WERI-Rb-1 (cell line): ENCODE measurements around the gene ARSA.

Experiments
- DNase-seq: peaks from one replicate; pipeline ENCODE4 v3.0.0-alpha.2; 2020
- H3K27ac ChIP-seq: fragments of 250-450 bp; sonication (Bioruptor Pico); 2 replicates; pipeline ENCODE4 v1.5.1; 2020; ENCODE audit warnings: mild to moderate bottlenecking, moderate library complexity
- H3K27me3 ChIP-seq: fragments of 250-450 bp; sonication (Bioruptor Pico); 2 replicates; pipeline ENCODE4 v1.5.1; 2021; ENCODE audit warnings: mild to moderate bottlenecking, low read depth, moderate library complexity; ENCODE audit not compliant: insufficient read depth, severe bottlenecking
- H3K36me3 ChIP-seq: fragments of 250-450 bp; sonication (Bioruptor Pico); 2 replicates; pipeline ENCODE4 v1.5.1; 2020; ENCODE audit warnings: mild to moderate bottlenecking, moderate library complexity
- H3K4me3 ChIP-seq: 2 replicates; pipeline ENCODE4 v1.5.1; 2011; ENCODE audit warnings: low read depth, mild to moderate bottlenecking, control low read depth, low read length
- H3K9me3 ChIP-seq: fragments of 250-450 bp; sonication (Bioruptor Pico); 2 replicates; pipeline ENCODE4 v1.5.1; 2021; ENCODE audit warnings: mild to moderate bottlenecking, moderate library complexity; ENCODE audit not compliant: severe bottlenecking
- CTCF ChIP-seq: IDR thresholded peaks from 2 replicates; pipeline ENCODE4 v1.5.1; 2011; ENCODE audit warnings: low read depth, mild to moderate bottlenecking, control low read depth, inconsistent platforms, low read length

ARSA gene

DNA sequence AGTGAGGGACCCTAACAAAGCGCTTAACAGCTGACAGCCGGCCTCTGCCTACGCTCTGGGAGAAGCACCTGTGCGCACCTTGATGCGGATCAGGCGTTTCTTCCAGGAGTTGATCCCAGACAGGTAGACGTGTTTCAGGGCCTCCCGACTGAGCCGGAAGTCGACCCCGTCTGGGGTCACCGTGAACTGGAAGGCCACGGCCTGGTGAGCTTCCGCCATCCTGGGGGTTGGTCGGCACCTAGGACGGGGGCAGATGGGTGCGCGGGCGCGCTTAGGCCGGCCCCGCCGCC is 50.3 kb downstream of the ARSA start:
- H3K4me3 ChIP-seq, result no peak overlapping the region
- no peak overlapping the region for H3K27ac ChIP-seq
- no peak for TF ChIP-seq CTCF
- H3K9me3 ChIP-seq, result no peaks in the 10 kb centered on the region
- no peaks in the 10 kb centered on the region for H3K27me3 ChIP-seq
- H3K36me3 ChIP-seq, result peaks cover 37% of the 10 kb centered on the region
- no peak for DNase-seq

DNA sequence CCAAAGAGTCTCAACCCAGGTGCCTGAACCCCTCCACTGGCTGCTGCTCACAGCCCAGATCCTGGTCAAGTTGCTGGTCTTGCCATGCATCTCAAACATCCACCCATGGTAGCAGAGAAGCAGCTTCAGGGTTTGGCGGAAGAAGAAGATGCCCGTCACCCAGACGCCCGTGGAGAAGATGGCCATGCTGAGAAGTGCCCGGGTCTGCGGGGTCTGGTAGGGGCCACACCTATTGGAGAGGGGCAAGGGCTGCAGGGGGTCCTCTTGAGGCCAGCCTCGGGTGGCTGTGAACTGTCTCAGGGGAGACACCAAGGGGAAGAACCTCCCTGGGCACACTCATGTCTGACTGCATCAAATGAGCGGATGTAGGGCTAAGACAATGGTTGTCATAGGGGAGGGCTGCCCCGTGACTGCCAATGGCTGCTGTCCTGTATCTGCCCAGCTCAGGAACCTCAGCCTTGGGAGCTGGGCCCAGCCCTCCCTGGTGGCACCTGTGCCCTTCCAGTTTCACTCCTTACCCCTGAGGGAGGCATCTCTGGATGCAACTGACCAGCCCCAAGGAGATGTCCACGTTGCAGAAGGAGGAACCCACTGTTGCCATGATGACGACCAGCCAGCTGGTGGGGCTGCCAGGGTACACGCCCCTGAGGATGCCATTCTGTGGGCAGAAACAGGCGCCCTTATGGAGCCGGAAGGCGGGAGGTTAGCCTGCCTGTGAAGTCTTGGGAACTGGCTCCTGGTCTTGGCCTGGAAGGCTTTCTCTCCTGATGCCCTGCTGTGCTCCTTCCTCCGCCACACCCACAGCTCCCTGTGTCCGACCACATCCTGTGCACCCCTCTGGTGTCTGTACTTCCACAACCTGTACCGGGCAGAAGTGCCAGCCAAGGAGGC is 50.9 kb downstream of the ARSA start:
- H3K36me3 ChIP-seq, result peaks cover 34% of the 10 kb centered on the region
- no peaks in the 10 kb centered on the region for H3K27me3 ChIP-seq
- TF ChIP-seq CTCF, result no peak
- DNase-seq, result no peak
- no peaks in the 10 kb centered on the region for H3K9me3 ChIP-seq
- H3K4me3 ChIP-seq, result no peak overlapping the region
- H3K27ac ChIP-seq, result peak overlapping the region; percentile 71

DNA sequence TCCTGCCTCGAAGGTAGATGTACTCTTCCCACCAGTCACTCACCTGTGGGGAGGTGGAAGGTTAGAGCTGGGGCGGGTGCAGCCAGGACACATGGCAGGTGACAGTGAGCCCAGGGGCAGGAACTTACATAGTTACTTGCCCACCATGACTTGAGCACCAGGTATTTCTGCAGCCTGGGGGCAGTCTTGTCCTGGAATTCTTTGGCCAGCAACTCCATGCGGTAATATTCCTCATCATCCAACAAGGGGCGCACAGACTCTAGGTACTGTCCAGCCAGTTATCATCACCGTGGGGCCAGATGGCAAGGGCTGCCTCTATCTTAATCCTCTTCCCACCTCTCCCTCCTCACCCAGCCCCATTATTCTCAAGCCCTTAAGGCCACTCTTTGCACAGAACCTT is 51.9 kb downstream of the ARSA start:
- peaks cover 35% of the 10 kb centered on the region for H3K36me3 ChIP-seq
- peak; percentile 95 for DNase-seq
- no peak overlapping the region for H3K4me3 ChIP-seq
- H3K27me3 ChIP-seq, result no peaks in the 10 kb centered on the region
- peak; percentile 87 for TF ChIP-seq CTCF
- H3K27ac ChIP-seq, result peak overlapping the region; percentile 71
- H3K9me3 ChIP-seq, result no peaks in the 10 kb centered on the region

DNA sequence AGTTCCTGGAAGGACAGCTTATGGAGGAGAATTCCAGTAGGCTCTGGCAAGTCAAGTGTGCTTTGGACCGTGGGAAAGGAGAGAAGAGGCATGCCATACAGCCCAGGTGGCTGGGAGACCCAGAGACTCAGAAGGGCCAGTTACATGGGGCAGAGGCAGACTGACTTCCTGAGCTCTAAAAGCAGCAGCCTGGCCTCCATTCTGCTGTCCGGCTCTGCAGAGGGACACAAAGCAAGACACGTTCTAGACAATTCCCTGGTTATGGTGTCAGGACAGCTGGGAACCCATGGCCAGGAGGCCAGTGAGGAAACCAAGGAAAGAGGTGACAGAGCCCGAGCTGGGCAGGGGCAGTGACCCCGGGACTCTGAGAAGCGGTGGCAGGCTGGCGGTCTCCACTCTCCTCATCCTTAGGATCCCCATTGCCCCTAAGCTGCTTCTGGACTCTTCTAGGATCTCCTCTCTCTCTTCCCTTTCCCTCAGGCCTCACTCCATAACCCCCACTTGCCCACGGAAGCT is 52.5 kb downstream of the ARSA start:
- Histone ChIP-seq H3K4me3 (no peak overlapping the region), H3K27ac (no peak overlapping the region), H3K27me3 (no peaks in the 10 kb centered on the region), H3K9me3 (no peaks in the 10 kb centered on the region), H3K36me3 (peaks cover 35% of the 10 kb centered on the region)
- DNase-seq, result no peak
- no peak for TF ChIP-seq CTCF
